HG03039 (cell line): ENCODE data around the gene TCP11.

ENCODE experiments used
- ATAC-seq: cut with Tn5 transposase; IDR thresholded peaks from one replicate; pipeline ENCODE4 v1.9.1; 2021; ENCODE audit warnings: mild to moderate bottlenecking, moderate library complexity; ENCODE audit not compliant: unreplicated experiment

TCP11 gene

GRCh38 chr6:35068206-35068605 is 72.9 kb downstream of the TCP11 start:
- no peak for ATAC-seq
